Astrocyte of the cerebellum (primary cell): ENCODE data around the gene ZDHHC14.

Source experiments
- DNase-seq: peaks from one replicate; pipeline ENCODE4 v3.0.0-alpha.2; 2011; ENCODE audit warnings: low read depth
- H3K4me3 ChIP-seq: 2 replicates; pipeline ENCODE4 v1.5.1; 2011; ENCODE audit warnings: mild to moderate bottlenecking, low read depth, low read length, moderate library complexity
- in situ Hi-C: cut with HindIII; loops from 2 replicates; pipeline ENCODE4 v1.10.0; 2017; ENCODE audit warnings: low sequenced_read_pairs
- TF ChIP-seq, protein P1 (sequence below): IDR thresholded peaks from 2 replicates; pipeline ENCODE4 v1.5.1; 2012; ENCODE audit warnings: low read length, low read depth, moderate library complexity, mild to moderate bottlenecking; ENCODE audit errors: missing control alignments

The ZDHHC14 gene

DNA sequence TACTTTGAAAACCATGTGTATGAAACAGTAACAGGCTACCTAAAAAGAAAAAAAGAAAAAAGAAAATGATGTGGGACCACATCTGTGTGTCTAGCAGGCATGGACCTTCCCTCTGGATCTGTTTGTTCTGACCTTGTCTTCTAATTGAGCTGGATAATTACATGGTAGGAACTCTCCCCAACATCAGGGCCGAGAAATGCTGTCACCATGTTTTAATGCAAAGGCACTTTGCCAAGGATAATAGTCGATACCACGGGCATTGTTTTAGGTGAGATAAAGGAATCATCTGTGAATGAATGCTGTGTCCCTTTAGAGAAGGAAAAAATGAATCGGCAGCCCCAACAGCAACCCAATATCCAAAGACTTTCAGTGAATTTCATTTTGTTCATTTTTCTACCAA lies 149.1 kb downstream of the ZDHHC14 start:
- DNase-seq: no peak
- no peak overlapping the region for H3K4me3 ChIP-seq
- in situ Hi-C loops: no loop called here
- TF ChIP-seq, protein P1, sequence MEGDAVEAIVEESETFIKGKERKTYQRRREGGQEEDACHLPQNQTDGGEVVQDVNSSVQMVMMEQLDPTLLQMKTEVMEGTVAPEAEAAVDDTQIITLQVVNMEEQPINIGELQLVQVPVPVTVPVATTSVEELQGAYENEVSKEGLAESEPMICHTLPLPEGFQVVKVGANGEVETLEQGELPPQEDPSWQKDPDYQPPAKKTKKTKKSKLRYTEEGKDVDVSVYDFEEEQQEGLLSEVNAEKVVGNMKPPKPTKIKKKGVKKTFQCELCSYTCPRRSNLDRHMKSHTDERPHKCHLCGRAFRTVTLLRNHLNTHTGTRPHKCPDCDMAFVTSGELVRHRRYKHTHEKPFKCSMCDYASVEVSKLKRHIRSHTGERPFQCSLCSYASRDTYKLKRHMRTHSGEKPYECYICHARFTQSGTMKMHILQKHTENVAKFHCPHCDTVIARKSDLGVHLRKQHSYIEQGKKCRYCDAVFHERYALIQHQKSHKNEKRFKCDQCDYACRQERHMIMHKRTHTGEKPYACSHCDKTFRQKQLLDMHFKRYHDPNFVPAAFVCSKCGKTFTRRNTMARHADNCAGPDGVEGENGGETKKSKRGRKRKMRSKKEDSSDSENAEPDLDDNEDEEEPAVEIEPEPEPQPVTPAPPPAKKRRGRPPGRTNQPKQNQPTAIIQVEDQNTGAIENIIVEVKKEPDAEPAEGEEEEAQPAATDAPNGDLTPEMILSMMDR: no peak

DNA sequence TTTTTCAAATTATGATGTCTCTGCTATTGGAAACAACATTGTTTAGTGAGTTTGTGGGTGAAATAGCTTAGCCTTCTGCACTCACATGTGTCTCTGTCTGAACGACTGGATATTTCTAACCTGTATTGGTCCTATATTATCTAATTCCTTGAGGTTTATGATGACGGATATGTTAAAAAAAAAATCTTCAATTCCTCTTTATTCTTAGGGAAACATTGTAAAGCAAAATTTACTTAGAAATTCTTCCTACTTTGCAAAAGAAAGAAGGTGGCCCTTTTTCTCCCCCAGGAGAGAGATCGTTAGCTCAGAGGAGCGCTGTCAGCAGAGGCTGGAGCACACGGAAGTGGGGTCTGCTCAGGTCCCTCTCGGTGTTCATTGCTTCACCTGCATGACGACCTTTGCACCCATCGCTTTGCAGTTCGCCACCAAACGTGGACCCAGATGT lies 149.8 kb downstream of the ZDHHC14 start:
- TF ChIP-seq, protein P1: no peak
- H3K4me3 ChIP-seq: no peak overlapping the region
- in situ Hi-C loops: no loop called here
- DNase-seq: no peak

DNA sequence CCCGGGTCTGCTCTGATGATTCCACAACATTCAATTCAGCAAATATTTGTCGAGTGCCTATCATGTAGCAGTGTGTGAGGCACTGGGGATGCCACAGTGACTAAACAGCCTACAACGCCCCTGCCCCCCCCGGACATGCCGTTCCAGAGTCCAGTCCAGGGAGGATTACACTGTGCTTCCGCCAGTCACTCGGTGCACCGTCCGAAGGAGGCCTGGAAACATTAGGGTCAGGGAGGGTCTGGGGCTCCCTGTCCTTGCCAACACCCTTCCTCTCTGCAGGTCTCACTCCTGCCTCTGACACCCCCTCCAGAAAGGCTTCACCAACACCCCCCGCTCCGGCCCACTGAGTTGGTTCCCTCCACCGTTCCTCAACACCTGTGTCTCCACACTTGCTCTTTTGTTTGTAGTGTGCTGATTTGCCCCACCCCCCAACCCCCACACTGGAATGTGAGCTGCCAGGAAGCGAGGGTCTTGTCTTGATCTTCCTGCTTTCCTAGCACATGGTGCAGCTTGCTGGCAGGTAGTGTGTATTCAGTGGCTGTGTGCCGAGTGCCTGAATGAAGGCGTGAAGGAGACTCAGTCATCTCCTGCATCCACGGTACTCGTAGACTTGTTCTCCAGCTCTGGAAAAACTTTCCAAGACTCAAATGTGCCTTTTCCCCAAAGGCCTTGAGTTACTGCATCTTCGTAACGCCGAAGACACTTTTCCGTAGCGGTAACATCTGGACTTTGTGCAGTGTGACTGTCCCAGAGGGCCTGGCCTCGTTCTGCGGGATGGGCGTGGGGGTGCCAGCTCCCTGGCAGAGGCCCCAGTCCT lies 150.4 kb downstream of the ZDHHC14 start:
- in situ Hi-C loops: no loop called here
- no peak for DNase-seq
- no peak overlapping the region for H3K4me3 ChIP-seq
- TF ChIP-seq, protein P1: no peak

DNA sequence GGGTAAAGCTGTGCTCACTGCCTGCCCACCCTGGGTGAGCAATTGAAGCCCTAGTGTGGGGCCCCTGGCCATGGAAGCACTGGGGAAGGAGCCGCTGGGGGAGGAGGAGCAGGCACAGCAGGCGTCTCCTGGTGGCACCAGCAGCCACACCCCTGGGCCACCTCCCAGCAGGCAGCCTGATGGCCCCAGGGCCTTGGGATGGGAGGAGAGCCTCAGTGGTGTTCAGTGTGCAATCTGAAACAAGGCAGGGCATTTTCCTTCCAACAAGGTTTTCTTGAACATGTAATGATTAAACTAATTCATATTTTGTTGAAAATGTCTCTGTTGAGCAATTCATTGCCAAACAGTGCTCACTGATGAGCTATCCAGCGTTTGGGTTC lies 151.0 kb downstream of the ZDHHC14 start:
- in situ Hi-C loops: no loop called here
- TF ChIP-seq, protein P1: no peak
- DNase-seq: no peak
- no peak overlapping the region for H3K4me3 ChIP-seq

DNA sequence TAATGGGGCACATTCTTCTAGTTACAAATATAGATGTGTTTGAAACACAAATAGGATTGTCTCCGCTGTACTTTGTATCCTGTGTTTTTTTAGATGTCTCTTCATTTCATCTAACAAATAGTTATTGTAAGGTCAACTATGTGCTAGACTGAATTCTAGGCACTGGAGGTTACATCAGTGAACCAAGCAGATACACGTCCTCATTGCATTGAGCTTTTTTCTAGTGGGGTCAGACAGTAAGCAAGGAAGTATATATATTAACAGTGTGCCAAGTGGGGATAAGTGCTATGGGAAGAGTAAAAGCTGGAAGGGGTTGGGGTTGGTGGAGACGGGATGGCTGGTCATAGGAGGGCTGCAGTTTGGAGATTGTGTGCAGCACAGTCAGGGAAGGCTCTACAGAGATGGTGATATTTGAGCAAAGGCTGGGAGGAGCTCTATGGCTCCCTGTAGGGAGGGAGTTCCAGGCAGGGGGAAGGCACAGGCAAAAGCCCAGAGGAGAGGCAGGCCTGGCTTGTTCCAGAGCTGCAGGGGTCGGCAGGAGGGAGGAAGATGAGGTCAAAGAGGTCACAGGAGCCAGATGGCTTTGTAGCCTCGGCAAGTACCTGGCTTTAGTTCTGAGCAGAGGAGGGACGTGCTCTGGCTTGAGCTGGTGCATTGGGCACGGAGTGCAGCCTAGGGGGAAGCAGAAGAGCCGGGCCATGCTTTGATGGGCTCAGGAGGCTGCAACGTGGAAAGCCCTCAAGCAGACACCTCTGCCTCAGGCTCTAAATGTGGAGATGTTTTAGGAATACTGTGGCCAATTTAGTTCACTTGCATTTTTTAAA lies 152.3 kb downstream of the ZDHHC14 start:
- no peak for DNase-seq
- in situ Hi-C loops: no loop called here
- TF ChIP-seq, protein P1: no peak
- no peak overlapping the region for H3K4me3 ChIP-seq

DNA sequence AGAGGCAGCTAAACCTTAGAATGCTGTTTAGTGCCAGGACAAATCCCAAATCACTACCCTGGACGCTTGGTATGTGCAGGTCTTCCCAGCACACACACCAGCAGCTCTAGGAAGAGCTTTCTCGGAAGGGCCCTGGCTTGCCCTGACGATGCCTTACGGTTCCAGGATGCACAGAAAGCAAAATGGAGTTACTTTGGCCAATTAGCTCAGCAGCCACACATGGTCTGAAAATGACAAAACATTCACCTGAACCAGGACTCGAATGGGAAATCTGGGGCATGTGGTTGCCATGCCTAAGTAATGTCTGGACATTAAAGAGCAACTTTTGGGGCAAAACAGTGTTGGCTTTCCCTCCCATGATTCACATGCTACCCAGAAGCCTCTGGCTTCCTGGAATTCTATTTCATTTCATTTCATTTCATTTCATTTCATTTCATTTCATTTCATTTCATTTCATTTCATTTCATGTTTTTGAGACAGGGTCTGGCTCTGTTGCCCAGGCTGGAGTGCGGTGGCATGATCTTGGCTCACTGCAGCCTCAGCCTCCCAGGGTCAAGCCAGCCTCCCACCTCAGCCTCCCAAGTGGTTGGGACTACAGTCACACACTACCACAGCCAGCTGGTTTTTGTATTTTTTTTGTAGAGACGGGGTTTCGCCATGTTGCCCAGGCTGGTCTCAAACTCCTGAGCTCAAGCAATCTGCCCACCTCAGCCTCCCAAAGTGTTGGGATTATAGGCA lies 153.3 kb downstream of the ZDHHC14 start:
- DNase-seq: no peak

More for the DNA sequence above, 153.3 kb downstream of the ZDHHC14 start:
- no peak overlapping the region for H3K4me3 ChIP-seq
- in situ Hi-C loops: no loop called here
- TF ChIP-seq, protein P1: no peak
